GM21723 (cell line): ENCODE results near the gene JAKMIP1.

Source experiments
- ATAC-seq: cut with Tn5 transposase; IDR thresholded peaks from one replicate; pipeline ENCODE4 v1.9.1; 2021; ENCODE audit warnings: mild to moderate bottlenecking, moderate library complexity; ENCODE audit not compliant: unreplicated experiment

JAKMIP1 gene

DNA sequence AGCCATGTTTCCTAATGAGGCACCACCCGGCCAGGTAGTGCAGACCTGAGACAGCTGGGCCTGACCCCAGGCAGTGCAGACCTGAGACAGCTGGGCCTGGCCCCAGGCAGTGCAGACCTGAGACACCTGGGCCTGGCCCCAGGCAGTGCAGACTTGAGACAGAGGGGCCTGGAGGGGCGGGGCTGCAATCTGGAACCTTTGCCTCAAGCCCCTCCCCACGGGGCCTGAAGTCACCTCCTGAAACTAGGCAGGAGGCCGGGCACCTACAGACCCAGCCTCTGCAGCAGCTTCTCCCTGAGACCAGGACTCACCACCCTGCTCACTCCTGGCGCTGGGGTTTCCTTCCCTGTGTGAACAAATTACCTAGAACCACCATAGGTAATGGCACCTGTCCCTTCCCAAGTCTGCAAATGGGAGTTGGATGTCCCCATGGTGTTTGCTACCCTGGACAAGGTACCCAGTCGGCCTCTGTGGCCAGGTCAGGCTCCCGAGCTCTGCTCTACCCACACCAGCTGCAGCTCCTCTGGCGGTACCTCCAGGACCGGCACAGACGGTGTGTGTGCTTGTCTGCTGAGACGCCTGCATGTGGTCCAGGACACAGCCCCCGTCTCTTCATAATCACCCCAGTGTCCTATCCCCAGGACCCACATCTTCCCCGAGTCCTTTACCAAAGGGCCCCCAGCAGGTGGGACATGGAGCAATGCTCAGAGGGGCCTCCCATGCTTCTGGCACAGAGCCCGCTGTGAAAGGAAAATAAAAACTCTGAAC is 129.0 kb downstream of the JAKMIP1 start:
- no peak for ATAC-seq

DNA sequence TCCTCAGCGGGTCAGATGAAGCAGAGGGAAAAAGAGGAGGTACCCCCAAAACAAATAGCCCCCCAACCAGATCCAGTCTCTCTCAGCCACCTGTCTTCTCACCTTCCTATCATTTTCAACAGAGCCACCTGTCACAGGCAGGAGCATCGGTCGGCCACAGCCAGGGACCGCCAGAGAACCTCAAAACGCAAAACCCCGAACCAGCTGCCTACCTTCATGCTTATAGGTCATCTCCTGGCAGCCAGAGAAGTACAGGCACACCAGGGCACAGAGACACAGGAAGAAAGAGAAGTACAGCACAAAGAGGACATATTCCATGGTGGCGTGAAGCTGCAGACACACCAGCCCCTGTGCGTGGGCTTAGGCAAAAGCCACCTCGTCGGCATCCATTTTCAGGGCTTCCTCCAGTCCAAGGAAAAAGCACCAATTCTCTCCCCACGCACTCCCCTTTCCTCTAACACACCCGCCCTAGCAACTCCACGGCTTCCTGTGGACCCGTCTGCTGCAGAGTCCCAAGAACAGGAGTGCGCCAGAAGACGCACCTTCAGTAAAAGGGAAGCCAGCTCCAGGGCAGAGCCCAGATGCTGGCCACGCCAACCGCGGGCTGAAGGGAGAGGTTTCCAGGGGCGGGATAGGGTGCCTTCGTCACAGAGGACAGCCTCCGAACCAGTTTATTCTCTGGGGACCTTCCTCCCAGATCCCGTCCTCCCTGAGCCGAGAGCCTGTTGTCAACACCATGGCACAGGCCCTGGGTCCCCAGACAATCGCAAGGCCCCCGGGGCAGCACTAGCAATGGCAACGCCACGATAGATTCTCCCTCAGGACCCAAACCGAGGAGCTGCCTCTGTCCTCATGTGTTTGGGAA is 130.3 kb downstream of the JAKMIP1 start:
- ATAC-seq: no peak

DNA sequence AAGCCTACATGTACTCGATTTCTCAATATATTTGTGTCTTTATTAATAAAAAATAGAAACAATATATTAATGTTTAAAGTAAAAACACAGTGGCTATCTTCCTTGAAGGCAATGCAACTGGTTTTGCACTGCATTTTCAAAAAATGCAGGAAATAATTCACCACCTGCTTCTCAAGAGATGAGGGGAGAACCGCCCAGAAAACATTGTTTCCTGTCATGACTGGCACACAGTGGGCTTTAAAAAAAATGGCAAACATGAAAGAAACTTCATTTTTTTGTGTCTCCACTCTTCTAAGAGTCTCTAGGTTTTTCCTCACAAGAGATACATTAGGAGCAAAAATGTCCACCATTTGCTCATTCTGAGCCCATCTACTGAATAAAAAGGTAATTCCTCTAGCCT is 131.4 kb downstream of the JAKMIP1 start:
- ATAC-seq: no peak

DNA sequence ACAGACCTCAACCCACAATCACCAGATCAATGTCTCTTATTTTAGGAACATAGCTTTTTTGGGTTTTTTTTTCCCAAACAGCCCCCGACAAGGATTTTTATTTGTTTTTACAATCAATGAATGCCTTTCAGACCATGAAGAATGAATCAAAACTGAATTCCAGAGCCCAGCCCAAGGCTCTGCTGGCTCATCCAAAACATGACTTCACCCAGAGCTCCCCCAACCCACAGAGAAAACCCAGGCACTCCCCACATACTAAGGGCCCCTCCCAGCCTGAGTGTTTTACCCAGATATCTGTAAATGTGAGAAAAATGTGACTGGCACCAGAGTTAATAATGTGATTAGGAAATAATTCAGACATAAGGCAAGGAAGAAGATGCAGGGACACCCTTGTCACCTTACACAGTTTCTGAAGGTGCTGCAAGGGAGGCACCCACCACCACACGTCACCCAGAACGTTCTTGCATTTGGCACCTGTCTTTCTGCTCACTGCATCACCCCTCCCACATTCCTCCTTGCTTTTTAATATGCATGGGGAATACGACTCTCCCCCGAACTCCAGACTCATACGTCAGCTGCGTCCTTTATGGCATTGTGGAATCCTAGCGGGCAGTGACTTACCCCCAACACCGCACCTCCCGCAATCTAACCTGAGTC is 134.3 kb downstream of the JAKMIP1 start:
- ATAC-seq: no peak

DNA sequence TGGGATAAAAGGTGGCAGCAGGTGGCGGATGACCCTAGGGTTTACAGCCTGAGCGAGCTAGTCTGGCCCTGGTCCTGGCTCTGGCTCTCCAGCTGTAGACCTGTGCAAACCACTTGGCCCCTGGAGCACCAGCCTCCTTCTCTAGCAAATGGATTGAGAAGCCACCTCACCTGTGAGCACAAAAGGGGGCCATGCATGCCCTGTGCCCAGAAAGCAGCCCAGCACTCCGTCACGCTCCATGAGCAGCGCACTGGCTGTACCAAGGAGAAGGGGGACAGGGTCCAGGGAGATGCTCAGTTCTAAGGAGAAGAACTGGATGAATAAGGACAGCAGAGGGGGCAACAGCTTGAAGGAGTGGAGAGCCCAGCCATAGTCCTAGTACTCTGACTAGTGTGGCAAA is 135.2 kb downstream of the JAKMIP1 start:
- no peak for ATAC-seq

DNA sequence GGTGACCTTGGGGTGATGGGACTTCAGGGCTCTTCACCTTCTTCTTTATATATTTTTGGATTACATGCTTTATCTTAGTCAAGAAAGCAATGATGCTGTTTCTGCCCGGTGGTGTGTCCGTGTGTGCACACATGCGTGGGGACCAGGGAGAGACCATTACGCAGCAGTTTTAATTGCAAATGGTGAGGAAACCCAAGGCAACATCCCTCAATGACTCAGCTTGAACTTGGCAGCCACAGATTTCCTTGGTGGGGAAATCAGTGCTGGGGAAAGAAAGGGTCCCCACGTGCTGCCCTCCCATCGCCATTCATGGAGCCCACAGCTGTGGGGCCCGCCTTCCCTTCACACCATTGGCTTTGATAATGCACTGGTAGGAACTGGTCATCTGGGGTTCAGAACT is 136.0 kb downstream of the JAKMIP1 start:
- no peak for ATAC-seq

DNA sequence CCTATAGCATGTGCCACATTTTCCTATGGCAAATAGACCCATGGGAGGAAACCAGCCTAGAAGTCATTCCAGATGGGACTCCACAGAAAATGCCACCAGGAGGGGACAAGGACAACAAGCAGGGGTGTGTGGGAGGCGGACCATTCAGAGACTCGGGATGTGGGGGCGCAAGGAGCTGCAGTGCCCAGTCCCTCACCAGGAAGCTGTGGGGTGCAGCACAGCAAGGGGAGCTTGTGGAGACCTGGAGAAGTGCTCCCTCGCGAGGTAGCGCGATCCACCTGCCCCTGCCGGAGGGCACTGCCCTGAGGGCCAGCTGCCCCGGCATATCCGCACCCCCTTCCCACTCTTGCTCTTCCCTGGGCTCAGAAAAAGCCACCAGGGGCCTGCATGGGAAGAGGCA is 136.7 kb downstream of the JAKMIP1 start:
- no peak for ATAC-seq

DNA sequence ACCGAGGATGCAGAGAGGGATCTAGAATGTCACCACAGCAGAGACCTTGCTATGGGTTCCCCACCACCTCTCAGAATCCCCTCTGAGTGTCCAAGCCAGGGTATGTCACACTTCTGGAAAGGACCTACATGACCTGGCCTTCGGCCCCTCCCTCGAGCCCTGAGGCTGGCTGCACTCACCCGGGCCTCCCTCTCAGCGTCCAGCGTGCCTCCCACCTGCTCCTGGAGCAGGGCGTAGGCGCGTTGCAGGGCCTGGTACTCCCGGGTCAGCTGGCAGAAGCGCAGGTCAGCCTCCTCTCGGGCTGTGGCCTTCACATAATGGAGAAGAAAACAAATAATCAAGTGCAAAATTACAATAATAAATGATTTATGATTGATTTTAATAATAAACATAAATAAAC is 138.2 kb downstream of the JAKMIP1 start:
- no peak for ATAC-seq

DNA sequence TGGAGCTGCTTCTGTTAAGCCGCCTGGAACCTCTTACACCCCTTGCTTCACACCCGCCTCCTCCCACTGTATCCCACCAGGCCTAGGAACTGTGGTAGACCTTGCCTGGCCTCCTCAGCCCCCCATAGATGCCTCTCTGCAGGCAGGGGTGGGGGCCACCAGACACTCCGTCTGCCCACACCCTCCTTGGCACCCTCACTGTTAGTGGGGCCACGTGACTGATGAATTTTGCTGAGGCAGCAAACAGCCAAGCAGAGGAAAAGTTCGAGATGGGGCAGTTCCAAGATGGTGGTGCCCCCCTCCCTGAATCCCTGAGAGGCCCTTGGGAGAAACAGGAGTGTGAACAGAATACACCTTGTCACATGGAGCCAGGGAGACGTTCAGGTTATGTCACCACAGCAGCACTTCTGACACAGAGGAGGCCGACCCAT is 141.0 kb downstream of the JAKMIP1 start:
- no peak for ATAC-seq

DNA sequence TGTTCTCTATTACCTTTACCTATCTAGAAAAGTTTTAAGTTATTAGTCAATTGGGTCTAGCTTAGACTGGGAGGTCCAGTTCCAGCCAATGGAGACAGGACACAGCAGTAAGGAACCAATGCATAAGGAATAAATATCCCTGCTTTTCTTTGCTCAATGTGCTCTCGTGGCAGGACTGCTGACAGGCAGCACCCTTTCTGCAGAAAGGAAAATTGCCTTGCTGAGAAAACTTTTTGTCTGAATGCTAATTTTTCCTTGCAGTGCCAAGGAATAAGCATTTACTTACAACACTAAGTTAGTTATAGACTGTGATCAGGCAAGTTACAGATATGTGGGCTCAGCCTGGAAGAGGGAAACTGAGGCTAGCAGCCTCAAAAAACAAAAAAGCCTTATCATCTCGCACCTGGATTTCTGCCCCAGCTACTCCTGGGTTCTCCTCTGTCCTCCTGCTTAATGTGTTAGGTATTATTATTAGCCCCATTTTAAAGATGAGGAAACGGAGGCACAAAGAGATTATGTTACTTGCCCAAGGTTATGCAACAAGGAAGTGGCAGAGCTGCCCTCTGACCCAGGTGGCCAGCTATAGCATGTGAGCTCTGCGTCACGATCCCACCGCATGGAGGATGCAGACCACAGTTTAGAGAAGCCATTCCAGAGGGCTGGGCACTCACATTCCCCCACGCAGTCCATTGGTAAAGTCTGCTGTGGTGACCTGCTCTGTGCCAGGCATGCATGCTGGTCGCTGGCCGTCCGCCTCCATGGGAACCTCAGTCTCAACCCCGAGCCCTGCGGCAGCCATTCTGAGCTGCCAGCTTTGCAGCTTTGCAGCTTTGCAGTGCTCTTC is 141.6 kb downstream of the JAKMIP1 start:
- no peak for ATAC-seq

DNA sequence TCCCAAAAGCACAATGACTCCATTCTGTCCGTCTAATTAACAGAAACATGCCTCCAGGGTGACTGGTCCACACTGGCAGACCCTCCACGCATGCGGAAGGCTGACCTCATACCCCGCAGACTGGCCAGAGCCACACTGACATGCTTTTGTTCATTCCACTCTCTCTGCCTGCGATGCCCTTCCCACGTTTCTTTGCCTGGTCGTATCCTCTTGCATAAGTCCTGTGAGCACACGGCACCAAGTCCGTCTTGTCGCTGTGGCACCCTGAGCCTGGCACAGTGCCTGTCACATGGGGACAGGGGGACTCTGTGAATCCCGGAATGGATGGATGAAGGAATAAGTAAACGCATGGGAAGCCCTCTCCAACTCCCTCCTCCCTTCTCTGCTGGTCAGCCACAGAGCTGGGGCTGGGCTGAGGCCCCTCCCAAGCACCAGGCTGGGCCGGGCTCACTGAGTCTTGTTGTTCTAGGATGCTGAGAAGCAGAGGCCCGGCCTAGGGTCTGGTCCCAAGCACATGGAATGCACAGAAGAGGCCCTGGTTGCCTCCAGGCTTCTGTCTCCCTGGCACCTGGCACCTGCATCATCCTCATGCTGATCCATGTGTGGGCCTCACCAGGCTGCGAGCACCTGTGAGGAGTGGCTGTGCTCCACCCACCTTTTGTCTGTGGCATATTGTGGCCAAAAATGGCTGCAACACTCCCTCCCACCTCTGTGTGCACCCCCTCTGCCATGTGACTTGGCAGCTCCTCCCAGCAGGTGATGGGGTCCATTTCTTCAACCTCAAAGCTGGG is 143.2 kb downstream of the JAKMIP1 start:
- ATAC-seq: no peak

DNA sequence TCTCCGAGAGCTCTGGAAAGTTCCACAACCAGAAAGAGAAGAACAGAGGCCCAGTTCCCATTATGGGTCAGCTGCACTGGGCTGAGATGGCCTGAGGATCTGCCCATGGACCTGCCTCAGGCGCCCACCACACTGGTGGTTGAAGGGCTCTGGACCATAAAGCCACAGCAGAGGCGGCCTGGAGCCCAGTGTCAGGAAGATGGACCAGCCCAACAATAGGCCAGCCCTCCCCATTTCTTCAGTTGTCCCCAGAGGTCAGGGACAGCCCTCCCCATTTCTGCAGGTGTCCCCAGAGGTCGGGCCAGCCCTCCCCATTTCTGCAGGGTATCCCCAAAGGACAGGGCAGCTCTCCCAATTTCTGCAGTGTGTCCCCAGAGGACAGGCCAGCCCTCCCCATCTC is 144.9 kb downstream of the JAKMIP1 start:
- ATAC-seq: no peak

DNA sequence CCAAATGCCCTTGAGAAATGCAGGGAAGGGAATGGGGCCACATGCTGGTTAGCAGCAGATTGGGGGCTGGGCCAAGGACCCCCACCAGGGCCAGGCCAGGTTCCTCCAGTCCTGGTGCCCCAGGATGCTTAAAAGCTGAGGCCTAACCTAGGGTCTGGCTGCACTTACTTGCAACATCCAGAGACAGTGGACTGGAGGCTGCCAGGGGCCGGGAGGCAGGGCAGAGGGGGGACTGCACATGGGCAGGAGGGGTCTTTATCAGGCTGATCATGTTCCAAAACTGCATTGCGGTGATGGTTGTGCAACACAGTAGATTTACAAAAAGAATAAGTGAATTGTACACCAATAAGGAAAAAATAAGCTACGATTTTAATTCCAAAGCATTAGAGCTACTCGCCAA is 145.3 kb downstream of the JAKMIP1 start:
- ATAC-seq: no peak

DNA sequence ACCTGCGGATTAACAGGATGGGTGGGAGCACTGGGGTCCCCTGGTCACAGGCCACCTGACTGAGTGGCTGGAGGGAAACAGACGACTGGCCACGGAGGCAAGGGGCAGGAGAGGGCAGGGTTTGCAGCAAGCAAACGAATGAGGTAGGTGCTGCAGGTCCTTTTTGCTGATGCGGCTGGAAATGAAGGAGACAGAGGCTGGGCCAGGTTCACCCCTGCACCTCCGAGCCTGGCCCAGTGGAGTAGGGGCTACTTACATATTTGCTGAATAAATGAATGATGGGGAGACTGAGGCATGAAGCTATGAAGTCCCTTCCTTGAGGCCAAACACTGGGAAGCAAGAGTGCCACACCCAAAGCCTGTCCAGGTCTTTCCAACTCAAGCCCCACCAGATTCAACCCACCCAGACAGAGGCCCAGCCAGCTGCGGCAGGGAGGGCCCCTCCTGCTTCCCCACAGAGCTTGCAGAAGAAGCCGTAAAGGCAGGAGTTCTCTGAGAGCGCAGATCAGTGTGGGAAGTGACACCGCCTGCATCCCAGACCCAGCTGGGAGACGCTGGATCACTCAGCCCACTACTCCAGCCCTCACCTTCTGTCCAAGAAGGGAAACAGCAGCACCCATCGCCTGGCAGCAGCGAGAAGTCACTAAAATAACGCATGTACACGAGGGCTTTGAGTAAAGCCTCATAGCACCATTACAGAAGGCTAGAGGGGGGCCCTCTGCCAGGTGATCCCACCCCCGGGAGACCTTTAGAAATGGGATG is 146.0 kb downstream of the JAKMIP1 start:
- no peak for ATAC-seq

DNA sequence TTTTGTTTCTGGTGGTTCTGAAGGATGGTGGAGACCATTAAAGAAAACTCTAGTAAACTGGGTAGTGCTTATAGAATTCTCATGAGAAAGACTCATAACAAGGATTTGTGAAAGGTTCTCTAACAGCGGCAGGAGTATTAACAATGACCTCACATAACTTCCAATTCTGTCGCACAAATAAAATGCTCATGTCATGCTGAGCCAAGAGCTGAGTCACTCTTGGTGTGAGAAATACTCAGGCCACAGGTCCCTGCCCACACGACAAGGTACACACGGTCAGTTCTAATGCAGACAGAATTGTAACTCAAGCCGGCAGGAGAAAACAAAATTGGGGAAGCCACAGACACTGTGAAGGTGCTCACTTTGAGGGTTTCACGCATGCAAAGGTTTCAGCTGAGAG is 147.7 kb downstream of the JAKMIP1 start:
- ATAC-seq: no peak

DNA sequence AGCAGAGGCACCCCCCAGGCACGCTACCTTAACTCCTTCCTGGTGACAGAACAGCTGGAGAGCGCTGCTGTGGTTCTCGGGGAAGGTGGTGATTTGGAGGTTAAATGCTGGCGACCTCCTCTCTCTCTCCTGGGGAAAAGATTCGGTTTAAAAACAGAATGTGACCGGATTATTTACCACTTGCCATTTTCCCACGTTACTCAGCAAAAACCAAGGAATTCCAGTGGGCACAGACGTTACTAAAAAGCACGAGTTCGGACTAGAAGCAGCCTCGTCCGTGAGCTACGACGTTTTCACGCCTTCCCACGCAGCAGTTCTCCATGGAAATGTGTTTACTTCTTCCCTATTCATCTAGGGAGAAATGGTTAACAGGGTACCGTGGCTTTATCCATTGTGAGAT is 149.8 kb downstream of the JAKMIP1 start:
- no peak for ATAC-seq

DNA sequence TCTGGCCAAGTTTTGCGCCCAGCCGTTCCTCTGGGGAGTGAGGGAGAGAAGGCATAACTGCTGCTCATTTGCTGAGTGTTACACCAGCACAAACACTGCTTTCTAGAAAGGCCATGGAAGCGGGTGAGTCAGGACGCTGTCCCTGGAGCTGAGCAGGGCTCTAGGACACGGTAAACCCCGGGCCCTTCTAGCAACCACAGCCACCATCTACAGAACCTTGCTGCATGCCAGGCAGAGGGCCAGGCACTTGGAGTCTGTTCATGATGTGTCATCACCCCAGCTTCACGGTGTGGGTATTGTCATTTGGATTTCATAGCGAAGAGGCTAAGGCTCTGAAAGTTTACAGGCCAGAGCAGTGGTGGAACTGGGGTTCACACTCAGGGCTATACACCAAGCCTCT is 150.4 kb downstream of the JAKMIP1 start:
- no peak for ATAC-seq

DNA sequence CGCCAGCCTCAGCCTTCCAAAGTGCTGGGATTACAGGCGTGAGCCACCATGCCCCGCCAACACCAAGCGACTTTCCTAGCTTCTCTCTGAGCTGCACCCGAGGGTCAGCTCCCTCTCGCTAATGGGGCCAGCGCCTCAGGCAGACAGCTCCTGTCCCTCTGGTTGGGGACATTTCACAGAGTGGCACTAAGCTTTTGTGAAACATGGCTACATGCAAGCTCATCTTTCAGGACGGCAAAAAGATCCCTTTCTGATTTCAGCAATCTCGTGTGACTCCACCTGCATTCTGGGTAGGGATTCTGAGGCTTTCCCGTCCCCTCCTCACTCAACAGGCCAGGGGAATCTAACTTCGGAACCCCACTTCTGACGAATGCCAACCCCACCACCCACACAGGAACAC is 151.1 kb downstream of the JAKMIP1 start:
- ATAC-seq: no peak

DNA sequence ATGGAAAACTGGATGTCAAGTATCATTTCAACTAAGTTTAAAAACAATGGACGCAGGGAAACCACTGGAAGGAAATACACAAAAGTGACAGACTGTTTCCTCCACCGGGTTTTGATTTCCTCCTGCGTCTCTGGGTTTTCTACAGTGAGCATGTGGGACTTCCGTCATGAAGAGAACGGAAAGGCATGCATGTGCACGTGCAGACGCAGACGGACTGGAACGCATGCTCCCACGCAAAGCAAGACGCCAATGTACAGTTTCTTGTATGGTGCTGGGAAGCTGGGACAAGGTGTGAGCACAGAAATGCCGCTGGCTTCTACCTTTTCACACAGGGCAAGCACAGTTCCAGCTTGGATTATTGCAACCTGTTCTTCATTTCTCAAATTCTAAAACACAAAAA is 151.8 kb downstream of the JAKMIP1 start:
- no peak for ATAC-seq
